CD4-positive, alpha-beta T cell (primary cell): ENCODE data around the gene PLEKHA4. TPM values are rescaled to one million over a fixed set of nuclear protein-coding genes. Genes with fewer than 3 reads are reported as not detected.

Source experiments
- ATAC-seq: fragments of 200-7000 bp; cut with Tn5 transposase; one replicate; pipeline ENCODE4 v1.10.0; 2022; ENCODE audit warnings: mild to moderate bottlenecking; ENCODE audit not compliant: poor library complexity
- CTCF ChIA-PET: fragments of 350-600 bp; sonication (Branson Sonifier 250); formaldehyde crosslinking; loops from one replicate; lab custom pipeline; 2021; ENCODE audit warnings: antibody characterized with exemption, inconsistent platforms; lab: Charles Lee
- POLR2A ChIA-PET: fragments of 350-600 bp; sonication (Branson Sonifier 250); formaldehyde crosslinking; loops from one replicate; lab custom pipeline; 2021; ENCODE audit warnings: antibody characterized with exemption, inconsistent platforms; lab: Charles Lee
- DNase-seq, 14 experiments: peaks; one replicate each; pipeline ENCODE4 v3.0.0-alpha.2; 2013 to 2020; ENCODE audit warnings: mixed read lengths in 2 of 14
- H3K27ac ChIP-seq, 2 donors: one replicate each; pipeline versions ENCODE4 v1.5.1 to v1.7.0; 2013; ENCODE audit warnings: low read length in 2 of 2, low read depth in 1 of 2, mild to moderate bottlenecking in 1 of 2
- H3K27me3 ChIP-seq, 2 experiments: 1 replicate in 1 of 2; 2 replicates in 1 of 2; pipeline versions ENCODE4 v1.6.1 to v1.7.0; 2013; ENCODE audit warnings: low read length in 2 of 2, control low read depth in 1 of 2, mild to moderate bottlenecking in 1 of 2, moderate library complexity in 1 of 2; ENCODE audit not compliant: insufficient read depth in 2 of 2, control insufficient read depth in 1 of 2
- H3K36me3 ChIP-seq: one replicate; pipeline ENCODE4 v1.6.1; 2013; ENCODE audit warnings: low read length, control low read depth; ENCODE audit not compliant: insufficient read depth
- H3K4me1 ChIP-seq: one replicate; pipeline ENCODE4 v1.6.1; 2013; ENCODE audit warnings: low read length, control low read depth; ENCODE audit not compliant: insufficient read depth
- H3K4me3 ChIP-seq: one replicate; pipeline ENCODE4 v1.5.1; 2013; ENCODE audit warnings: mild to moderate bottlenecking, low read length, moderate library complexity
- H3K9me3 ChIP-seq, 2 experiments: 1 replicate in 1 of 2; 2 replicates in 1 of 2; pipeline versions ENCODE4 v1.6.1 to v1.7.0; 2013; ENCODE audit warnings: low read length in 2 of 2, mild to moderate bottlenecking in 2 of 2, control low read depth in 1 of 2, moderate library complexity in 1 of 2; ENCODE audit not compliant: control insufficient read depth in 1 of 2, insufficient read depth in 1 of 2
- H3K27ac Mint-ChIP-seq: one replicate; pipeline ENCODE4 v1.8.0; 2020; ENCODE audit warnings: mixed read lengths
- H3K27me3 Mint-ChIP-seq: one replicate; pipeline ENCODE4 v1.8.0; 2021; ENCODE audit warnings: mixed read lengths
- H3K36me3 Mint-ChIP-seq: one replicate; pipeline ENCODE4 v1.8.0; 2021; ENCODE audit warnings: low read depth, mixed read lengths
- H3K4me1 Mint-ChIP-seq: one replicate; pipeline ENCODE4 v1.8.0; 2021; ENCODE audit warnings: low read depth, mixed read lengths
- H3K4me3 Mint-ChIP-seq: one replicate; pipeline ENCODE4 v1.8.0; 2020; ENCODE audit warnings: mild to moderate bottlenecking, mixed read lengths
- H3K9me3 Mint-ChIP-seq: one replicate; pipeline ENCODE4 v1.8.0; 2020; ENCODE audit warnings: mixed read lengths
- intact Hi-C, 2 experiments: fragments of 100-400 bp; cut with DNase I in 1 of 2; cut with micrococcal nuclease in 1 of 2; formaldehyde crosslinking; loops; one replicate each; pipeline versions ENCODE4 v1.15.1 to v1.9.0; 2023 to 2025; cut with DNase I, micrococcal nuclease
- total RNA-seq, 174 experiments: library from RNA in 2 of 174; stranded (reverse) in 2 of 174; gene quantifications; one replicate each; pipeline ENCODE4 v1.2.3 and lab custom pipeline; 2021 to 2026
- TF ChIP-seq, protein P1 (sequence below): fragments of 200-600 bp; IDR thresholded peaks from one replicate; pipeline ENCODE4 v1.8.0; 2022; ENCODE audit warnings: antibody characterized with exemption, mild to moderate bottlenecking

The PLEKHA4 gene
- total RNA-seq, 2 experiments from 2014 or later = 1.4 to 2.7 TPM

DNA sequence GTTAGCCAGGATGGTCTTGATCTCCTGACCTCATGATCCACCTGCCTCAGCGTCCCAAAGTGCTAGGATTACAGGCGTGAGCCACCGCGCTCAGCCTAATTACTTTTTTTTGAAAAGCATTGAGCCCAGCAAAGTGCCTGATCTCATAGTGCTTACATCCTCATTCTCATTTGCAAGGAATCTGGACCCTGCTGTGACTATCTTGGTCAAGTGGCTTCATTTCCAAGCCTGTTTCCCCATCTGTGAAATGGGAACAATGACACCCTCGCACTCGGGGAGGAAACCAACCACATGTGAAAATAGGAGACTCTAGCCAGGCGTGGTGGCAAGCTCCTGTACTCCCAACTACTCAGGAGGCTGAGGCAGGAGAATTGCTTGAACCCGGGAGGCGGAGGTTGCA, 1.6 kb upstream of the PLEKHA4 start:
- Mint-ChIP-seq H3K36me3 (peaks cover 31% of the 10 kb centered on the region), H3K27ac (no peak overlapping the region), H3K4me1 (peaks cover 29% of the 10 kb centered on the region), H3K4me3 (peak overlapping the region; percentile 50), H3K27me3 (no peaks in the 10 kb centered on the region), H3K9me3 (no peaks in the 10 kb centered on the region)
- Histone ChIP-seq H3K27me3 (peaks cover 0 to 2% of the 10 kb centered on the region in 2 experiments), H3K36me3 (peaks cover 19% of the 10 kb centered on the region), H3K4me3 (no peak overlapping the region), H3K4me1 (peaks cover 28% of the 10 kb centered on the region), H3K9me3 (no peaks in the 10 kb centered on the region), H3K27ac (no peak overlapping the region)
- ATAC-seq (no peak), DNase-seq (peak in 1 of 14 experiments; percentile 20)
- ChIA-PET CTCF (interaction anchor here (0.7 kb wide), 1 partner anchor 144 kb away, joined by 3 read pairs; no protein-coding TSS in a partner anchor), POLR2A (no interaction called here)
- TF ChIP-seq, protein P1, sequence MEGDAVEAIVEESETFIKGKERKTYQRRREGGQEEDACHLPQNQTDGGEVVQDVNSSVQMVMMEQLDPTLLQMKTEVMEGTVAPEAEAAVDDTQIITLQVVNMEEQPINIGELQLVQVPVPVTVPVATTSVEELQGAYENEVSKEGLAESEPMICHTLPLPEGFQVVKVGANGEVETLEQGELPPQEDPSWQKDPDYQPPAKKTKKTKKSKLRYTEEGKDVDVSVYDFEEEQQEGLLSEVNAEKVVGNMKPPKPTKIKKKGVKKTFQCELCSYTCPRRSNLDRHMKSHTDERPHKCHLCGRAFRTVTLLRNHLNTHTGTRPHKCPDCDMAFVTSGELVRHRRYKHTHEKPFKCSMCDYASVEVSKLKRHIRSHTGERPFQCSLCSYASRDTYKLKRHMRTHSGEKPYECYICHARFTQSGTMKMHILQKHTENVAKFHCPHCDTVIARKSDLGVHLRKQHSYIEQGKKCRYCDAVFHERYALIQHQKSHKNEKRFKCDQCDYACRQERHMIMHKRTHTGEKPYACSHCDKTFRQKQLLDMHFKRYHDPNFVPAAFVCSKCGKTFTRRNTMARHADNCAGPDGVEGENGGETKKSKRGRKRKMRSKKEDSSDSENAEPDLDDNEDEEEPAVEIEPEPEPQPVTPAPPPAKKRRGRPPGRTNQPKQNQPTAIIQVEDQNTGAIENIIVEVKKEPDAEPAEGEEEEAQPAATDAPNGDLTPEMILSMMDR = no peak
- intact Hi-C loops = loop anchor here in 1 of 2 experiments (5.0 kb wide), 1 partner anchor 102 kb away; no protein-coding TSS in a partner anchor

DNA sequence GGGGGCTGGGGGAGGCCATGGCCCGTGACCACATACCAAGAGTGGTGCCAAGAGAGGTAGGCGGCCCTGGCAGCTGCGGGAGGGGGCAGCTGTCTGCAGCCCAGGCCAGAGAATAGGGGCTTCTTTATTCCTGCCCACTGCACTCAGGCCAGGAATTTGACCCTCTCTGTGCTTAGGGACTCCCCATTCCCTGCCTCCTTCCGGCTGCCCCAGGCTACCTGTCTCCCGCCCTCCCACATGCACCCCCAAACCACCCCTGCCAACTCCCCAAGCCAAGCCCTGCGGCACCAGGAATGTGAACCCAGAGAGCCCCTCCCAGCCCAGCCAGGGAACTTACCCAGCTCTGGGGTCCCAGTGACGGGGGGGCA, 687 bp downstream of the PLEKHA4 start:
- H3K9me3 Mint-ChIP-seq = no peaks in the 10 kb centered on the region
- ATAC-seq (no peak), DNase-seq (peak in 1 of 14 experiments; percentile 32)
- Histone ChIP-seq H3K4me1 (peaks cover 5% of the 10 kb centered on the region), H3K27ac (no peak overlapping the region), H3K27me3 (peaks cover 0 to 2% of the 10 kb centered on the region in 2 experiments), H3K36me3 (no peaks in the 10 kb centered on the region), H3K4me3 (no peak overlapping the region), H3K9me3 (no peaks in the 10 kb centered on the region)
- intact Hi-C loops = no loop called here
- CTCF ChIA-PET = no interaction called here
- H3K27me3 Mint-ChIP-seq = no peaks in the 10 kb centered on the region
- H3K27ac Mint-ChIP-seq = no peak overlapping the region
- peaks cover 8% of the 10 kb centered on the region for H3K4me1 Mint-ChIP-seq
- POLR2A ChIA-PET = no interaction called here
- H3K4me3 Mint-ChIP-seq = no peak overlapping the region
- H3K36me3 Mint-ChIP-seq = peaks cover 8% of the 10 kb centered on the region
- TF ChIP-seq, protein P1 = no peak

DNA sequence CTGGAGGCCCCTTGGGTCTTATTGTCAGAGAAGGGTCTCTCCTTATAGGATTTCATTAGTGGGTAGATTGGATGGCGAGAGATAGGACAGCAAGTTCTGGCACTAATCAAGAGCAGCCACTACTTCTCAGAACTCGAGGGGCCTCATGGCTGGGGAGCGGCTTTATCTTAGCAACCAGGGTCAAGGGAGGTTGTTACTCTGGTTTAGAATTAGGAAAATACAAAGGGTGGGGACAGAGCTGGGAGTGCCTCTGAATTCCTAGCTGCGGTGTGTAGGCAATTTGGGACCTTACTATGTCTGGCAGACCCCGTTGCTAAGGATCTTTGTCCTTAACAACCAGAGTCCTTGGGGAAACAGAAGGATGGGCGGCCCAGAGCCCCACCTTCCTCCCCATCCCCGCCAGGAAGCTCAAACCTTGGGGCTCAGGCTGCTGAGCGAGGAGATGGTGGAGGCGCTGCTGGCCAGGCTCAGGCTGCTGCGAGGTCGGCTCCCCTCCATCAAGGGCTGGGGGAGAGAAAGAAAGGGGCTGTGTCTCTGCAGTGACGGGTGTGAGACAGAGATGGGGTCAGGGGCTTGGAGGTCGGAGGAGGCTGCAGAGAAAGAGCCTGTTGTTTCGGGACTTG, 1.2 kb downstream of the PLEKHA4 start:
- peaks cover 4% of the 10 kb centered on the region for H3K4me1 Mint-ChIP-seq
- H3K9me3 Mint-ChIP-seq = no peaks in the 10 kb centered on the region
- H3K4me3 Mint-ChIP-seq = no peak overlapping the region
- Histone ChIP-seq H3K4me1 (peaks cover 4% of the 10 kb centered on the region), H3K27me3 (peaks cover 0 to 2% of the 10 kb centered on the region in 2 experiments), H3K27ac (no peak overlapping the region), H3K4me3 (no peak overlapping the region), H3K36me3 (no peaks in the 10 kb centered on the region), H3K9me3 (no peaks in the 10 kb centered on the region)
- intact Hi-C loops = no loop called here
- ChIA-PET CTCF (no interaction called here), POLR2A (no interaction called here)
- peaks cover 3% of the 10 kb centered on the region for H3K36me3 Mint-ChIP-seq
- TF ChIP-seq, protein P1 = no peak
- no peaks in the 10 kb centered on the region for H3K27me3 Mint-ChIP-seq
- peak in 1 of 14 experiments; percentile 20 for DNase-seq
- no peak for ATAC-seq
- H3K27ac Mint-ChIP-seq = no peak overlapping the region
